Activated CD8-positive, alpha-beta memory T cell treated with anti-CD3 and anti-CD28 coated beads, Interleukin-2, amount 50 U/mL, for 4 hours (primary cell): ENCODE data around the gene CCPG1.

ENCODE experiments used
- DNase-seq: peaks from one replicate; pipeline ENCODE4 v3.0.0-alpha.2; 2020

Gene CCPG1

GRCh38 chr15:55383687-55384086, 24.5 kb downstream of the CCPG1 start:
- DNase-seq = no peak

- no peak for DNase-seq
These were observed 26.6 kb downstream of the CCPG1 start for GRCh38 chr15:55381595-55381994.

- no peak for DNase-seq
These were observed 29.1 kb downstream of the CCPG1 start for GRCh38 chr15:55379095-55379494.

GRCh38 chr15:55372701-55373440, 35.3 kb downstream of the CCPG1 start:
- no peak for DNase-seq

- no peak for DNase-seq
These were observed 41.2 kb downstream of the CCPG1 start for GRCh38 chr15:55366981-55367380.

GRCh38 chr15:55362641-55363040, 45.5 kb downstream of the CCPG1 start:
- no peak for DNase-seq

- no peak for DNase-seq
These were observed 47.1 kb downstream of the CCPG1 start for GRCh38 chr15:55361048-55361447.

- DNase-seq = no peak
These were observed 47.9 kb downstream of the CCPG1 start for GRCh38 chr15:55360256-55360655.

GRCh38 chr15:55358471-55358870, 49.7 kb downstream of the CCPG1 start:
- DNase-seq = no peak

GRCh38 chr15:55357774-55358173, 50.4 kb downstream of the CCPG1 start:
- no peak for DNase-seq

- DNase-seq = no peak
These were observed 51.1 kb downstream of the CCPG1 start for GRCh38 chr15:55356985-55357585.

GRCh38 chr15:55353025-55353424, 55.1 kb downstream of the CCPG1 start:
- DNase-seq = no peak

- no peak for DNase-seq
These were observed 58.9 kb downstream of the CCPG1 start for GRCh38 chr15:55349282-55349681.

- DNase-seq = no peak
These were observed 59.8 kb downstream of the CCPG1 start for GRCh38 chr15:55348281-55348778.

- no peak for DNase-seq
These were observed 64.0 kb downstream of the CCPG1 start for GRCh38 chr15:55344206-55344605.

GRCh38 chr15:55343168-55343567, 65.0 kb downstream of the CCPG1 start:
- no peak for DNase-seq

GRCh38 chr15:55337160-55337559, 71.0 kb downstream of the CCPG1 start:
- DNase-seq = no peak

GRCh38 chr15:55334997-55335396, 73.2 kb downstream of the CCPG1 start:
- no peak for DNase-seq

- DNase-seq = no peak
These were observed 73.8 kb downstream of the CCPG1 start for GRCh38 chr15:55334371-55334770.

GRCh38 chr15:55327387-55327786, 80.8 kb downstream of the CCPG1 start:
- no peak for DNase-seq

GRCh38 chr15:55322467-55322866, 85.7 kb downstream of the CCPG1 start:
- no peak for DNase-seq

- no peak for DNase-seq
These were observed 87.2 kb downstream of the CCPG1 start for GRCh38 chr15:55320963-55321362.

- DNase-seq = no peak
These were observed 88.0 kb downstream of the CCPG1 start for GRCh38 chr15:55320238-55320550.

GRCh38 chr15:55319537-55320237, 88.5 kb downstream of the CCPG1 start:
- no peak for DNase-seq
